ENCODE measurements around the gene RNF214.

GRCh38 chr11:117204283-117205080 lies 28.0 kb upstream of the RNF214 start:
- TF ChIP-seq POLR2A (IDR thresholded peaks at IDR 0.05) (no peak), CTCF (IDR thresholded peaks at IDR 0.05) (no peak)
